ENCODE data around the gene TRPT1. TPM values are rescaled to one million over a fixed set of nuclear protein-coding genes. Genes with fewer than 3 reads are reported as not detected.

The TRPT1 gene
- total and polyA plus RNA-seq, 9 of the 15 experiments (the other 6 are each of a cell fraction or from before 2014, with no cell fraction given): 4.6 to 41.7 (median 23.1) TPM

DNA sequence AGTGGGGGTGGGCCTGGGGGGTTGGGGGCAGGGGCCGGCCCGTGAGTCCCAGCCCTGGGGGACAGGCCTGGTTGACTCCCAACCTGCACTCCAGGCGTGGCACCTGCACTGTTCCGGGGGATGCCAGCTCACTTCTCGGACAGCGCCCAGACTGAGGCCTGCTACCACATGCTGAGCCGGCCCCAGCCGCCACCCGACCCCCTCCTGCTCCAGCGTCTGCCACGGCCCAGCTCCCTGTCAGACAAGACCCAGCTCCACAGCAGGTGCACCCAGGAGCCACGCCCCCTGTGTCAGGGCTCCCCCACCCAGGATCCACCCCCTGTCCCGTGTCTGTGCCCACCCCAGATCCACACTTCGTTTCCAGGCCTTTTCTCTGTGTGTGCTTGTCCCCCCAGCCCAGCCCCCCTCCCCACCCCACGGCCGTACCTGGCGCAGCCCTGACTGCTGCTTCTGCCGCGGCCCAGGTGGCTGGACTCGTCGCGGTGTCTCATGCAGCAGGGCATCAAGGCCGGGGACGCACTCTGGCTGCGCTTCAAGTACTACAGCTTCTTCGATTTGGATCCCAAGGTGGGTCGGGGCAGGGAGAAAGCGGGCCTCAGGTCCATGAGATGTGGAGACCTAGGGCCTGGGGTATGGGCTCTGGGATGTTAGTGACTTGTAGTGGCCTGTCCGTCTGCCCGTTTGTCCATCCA, 14.7 kb downstream of the TRPT1 start:
- WGBS (ENCODE audit: insufficient coverage, low coverage, missing lambda C conversion rate): 95% methylated on average over 16 of the region's 30 CpGs
- POLR2A ChIA-PET: interaction anchor here (0.6 to 7.8 kb wide), 3 partner anchors 14 to 39 kb away, joined by 3 to 77 read pairs (median 4); partner anchors contain the start of genes NUDT22 and TRPT1
- Histone ChIP-seq H3K27ac (ENCODE audit: extremely low read depth, low read depth, low read length) (no peak overlapping the region), H3K9ac (ENCODE audit: insufficient read depth in 1 of 2, low read depth in 2 of 2, low read length in 2 of 2) (peak overlapping the region in 1 of 2 experiments; percentile 43; a peak in 1 of 4 replicates), H3K36me3 (ENCODE audit: control insufficient read depth, insufficient read depth, low read length) (peaks cover 84% of the 10 kb centered on the region; the same call in 2 of the 3 replicates), H4K20me1 (replicated peaks; ENCODE audit: control insufficient read depth, insufficient read depth, low read length) (no peaks in the 10 kb centered on the region), H3K79me2 (ENCODE audit: control insufficient read depth, insufficient read depth, low read length) (peaks cover 39% of the 10 kb centered on the region), H3K4me1 (replicated peaks in 1 of 2; ENCODE audit: control insufficient read depth in 2 of 2, insufficient read depth in 2 of 2, low read length in 2 of 2) (peaks cover 11 to 41% of the 10 kb centered on the region in 2 experiments), H2AFZ (ENCODE audit: low read depth, low read length) (no peak overlapping the region), H3K4me2 (ENCODE audit: insufficient read depth, low read length) (no peak overlapping the region), H3K9me3 (replicated peaks; ENCODE audit: control insufficient read depth, insufficient read depth, low read depth, low read length) (no peaks in the 10 kb centered on the region), H3K9me1 (ENCODE audit: control insufficient read depth, insufficient read depth, low read length) (peaks cover 8% of the 10 kb centered on the region), H3K4me3 (no peak overlapping the region), H3K27me3 (ENCODE audit: control insufficient read depth in 2 of 2, insufficient read depth in 2 of 2, low read length in 2 of 2) (no peaks in the 10 kb centered on the region)
- 0 out of 2 replicates have a peak, but pooled peaks have one; percentile 11 for TF ChIP-seq POLR2G (IDR thresholded peaks at IDR 0.05; ENCODE audit: low read depth, low read length)
- no peak for TF ChIP-seq GABPB1 (CRISPR knock-in tag; IDR thresholded peaks at IDR 0.05)
- TF ChIP-seq RBFOX2 (IDR thresholded peaks at IDR 0.05; ENCODE audit: low read depth, low read length): 0 out of 2 replicates have a peak, but pooled peaks have one; percentile 45
- no peak for TF ChIP-seq MTF1 (CRISPR knock-in tag; IDR thresholded peaks at IDR 0.05; ENCODE audit: borderline replicate concordance)
- CTCF ChIA-PET (ENCODE audit: low intra/inter-chr PET ratio): no interaction called here
- DNase-seq (ENCODE audit: extremely low read depth in 1 of 4, low spot score in 3 of 4): no peak
- intact Hi-C loops (cut with micrococcal nuclease): no loop called here
- in situ Hi-C loops (cut with MboI): no loop called here
- no peak for FAIRE-seq
- no TSS peak for BruUV-seq (replicated peaks)
- no peak for ATAC-seq
